HL-60 (cell line): ENCODE measurements around the gene PRKCG.

ENCODE experiments used
- CTCF ChIP-seq: IDR thresholded peaks from one replicate; pipeline ENCODE4 v1.5.1; 2011; ENCODE audit warnings: low read length, control low read depth, inconsistent platforms; ENCODE audit not compliant: insufficient read depth
- GABPA ChIP-seq: IDR thresholded peaks from 2 replicates; pipeline ENCODE4 v1.6.1; 2012; ENCODE audit warnings: low read depth
- POLR2AphosphoS5 ChIP-seq: IDR thresholded peaks from 2 replicates; pipeline ENCODE4 v1.6.1; 2012; ENCODE audit warnings: low read depth
- REST ChIP-seq: IDR thresholded peaks from 2 replicates; pipeline ENCODE4 v1.6.1; 2012; ENCODE audit warnings: low read depth; ENCODE audit not compliant: insufficient replicate concordance
- SPI1 ChIP-seq: IDR thresholded peaks from 2 replicates; pipeline ENCODE4 v1.6.1; 2012; ENCODE audit warnings: low read depth, mild to moderate bottlenecking, borderline replicate concordance

GRCh38 chr19:53853707-53854106 is 28.3 kb upstream of the PRKCG start:
- TF ChIP-seq REST (no peak), CTCF (no peak), GABPA (no peak), POLR2AphosphoS5 (no peak), SPI1 (no peak)
